HL-60 (cell line): ENCODE data around the gene ADAMTS8.

Experiments
- DNase-seq, 2 experiments: peaks; one replicate each; pipeline ENCODE4 v3.0.0-alpha.2; 2010 to 2020; ENCODE audit warnings: low read depth in 1 of 2, low spot score in 1 of 2
- H3K27ac ChIP-seq: fragments of 250-450 bp; sonication (Bioruptor Pico); replicated peaks from 2 replicates; pipeline ENCODE4 v1.5.1; 2020; ENCODE audit warnings: mild to moderate bottlenecking, moderate library complexity
- H3K27me3 ChIP-seq: fragments of 250-450 bp; sonication (Bioruptor Pico); 2 replicates; pipeline ENCODE4 v1.5.1; 2021; ENCODE audit warnings: mild to moderate bottlenecking, moderate library complexity; ENCODE audit not compliant: insufficient read depth, poor library complexity, severe bottlenecking
- H3K4me3 ChIP-seq: replicated peaks from 2 replicates; pipeline ENCODE4 v1.5.1; 2011; ENCODE audit warnings: mild to moderate bottlenecking, control low read depth, low read length; ENCODE audit not compliant: insufficient read depth
- CTCF ChIP-seq: IDR thresholded peaks from one replicate; pipeline ENCODE4 v1.5.1; 2011; ENCODE audit warnings: low read length, control low read depth, inconsistent platforms; ENCODE audit not compliant: insufficient read depth
- GABPA ChIP-seq: IDR thresholded peaks from 2 replicates; pipeline ENCODE4 v1.6.1; 2012; ENCODE audit warnings: low read depth
- POLR2AphosphoS5 ChIP-seq: IDR thresholded peaks from 2 replicates; pipeline ENCODE4 v1.6.1; 2012; ENCODE audit warnings: low read depth
- REST ChIP-seq: IDR thresholded peaks from 2 replicates; pipeline ENCODE4 v1.6.1; 2012; ENCODE audit warnings: low read depth; ENCODE audit not compliant: insufficient replicate concordance
- SPI1 ChIP-seq: IDR thresholded peaks from 2 replicates; pipeline ENCODE4 v1.6.1; 2012; ENCODE audit warnings: low read depth, mild to moderate bottlenecking, borderline replicate concordance

The ADAMTS8 gene

GRCh38 chr11:130462931-130463330 lies 34.5 kb upstream of the ADAMTS8 start:
- Histone ChIP-seq H3K27me3 (peaks cover 2% of the 10 kb centered on the region), H3K27ac (no peak overlapping the region), H3K4me3 (no peak overlapping the region)
- no peak for TF ChIP-seq POLR2AphosphoS5
- DNase-seq = no peak

GRCh38 chr11:130462101-130462885 lies 33.9 kb upstream of the ADAMTS8 start:
- Histone ChIP-seq H3K4me3 (no peak overlapping the region), H3K27me3 (peaks cover 2% of the 10 kb centered on the region), H3K27ac (no peak overlapping the region)
- TF ChIP-seq SPI1 (no peak), GABPA (no peak), POLR2AphosphoS5 (no peak), CTCF (no peak), REST (no peak)
- DNase-seq = no peak

- H3K4me3 ChIP-seq = no peak overlapping the region
- TF ChIP-seq POLR2AphosphoS5 (no peak), REST (no peak), GABPA (no peak), CTCF (no peak), SPI1 (no peak)
- H3K27me3 ChIP-seq = peaks cover 1% of the 10 kb centered on the region
- no peak overlapping the region for H3K27ac ChIP-seq
- DNase-seq = no peak
These were observed 31.1 kb upstream of the ADAMTS8 start for GRCh38 chr11:130459521-130459920.

GRCh38 chr11:130458410-130458729 lies 30.0 kb upstream of the ADAMTS8 start:
- H3K27ac ChIP-seq = no peak overlapping the region
- H3K27me3 ChIP-seq = no peaks in the 10 kb centered on the region
- DNase-seq = no peak
- no peak for TF ChIP-seq POLR2AphosphoS5
- TF ChIP-seq REST = no peak
- TF ChIP-seq SPI1 = no peak
- no peak for TF ChIP-seq CTCF
- no peak for TF ChIP-seq GABPA
- no peak overlapping the region for H3K4me3 ChIP-seq
